ENCODE results near the gene MACROD2.

DNA sequence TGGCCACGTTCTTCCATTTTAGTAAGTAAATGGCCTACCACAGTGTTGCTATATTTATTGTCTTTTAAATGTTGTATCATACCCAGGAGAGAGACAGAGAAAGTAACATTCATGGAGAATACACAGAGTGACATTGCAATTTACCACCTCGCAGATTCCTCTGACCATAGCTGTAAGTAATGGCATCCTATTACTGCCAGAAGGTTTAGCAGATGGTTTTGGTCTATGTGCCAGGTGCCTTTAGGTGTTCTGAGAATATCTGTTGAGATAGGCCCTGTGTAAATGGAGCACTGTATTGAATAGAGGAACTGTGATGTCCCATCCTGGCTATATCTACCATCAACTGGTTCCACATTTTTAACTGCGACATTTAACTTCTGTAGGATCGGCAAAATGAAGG is 2018.3 kb downstream of the MACROD2 start:
- no peak for TF ChIP-seq POLR2A (IDR thresholded peaks at IDR 0.05)
- TF ChIP-seq, protein P1, sequence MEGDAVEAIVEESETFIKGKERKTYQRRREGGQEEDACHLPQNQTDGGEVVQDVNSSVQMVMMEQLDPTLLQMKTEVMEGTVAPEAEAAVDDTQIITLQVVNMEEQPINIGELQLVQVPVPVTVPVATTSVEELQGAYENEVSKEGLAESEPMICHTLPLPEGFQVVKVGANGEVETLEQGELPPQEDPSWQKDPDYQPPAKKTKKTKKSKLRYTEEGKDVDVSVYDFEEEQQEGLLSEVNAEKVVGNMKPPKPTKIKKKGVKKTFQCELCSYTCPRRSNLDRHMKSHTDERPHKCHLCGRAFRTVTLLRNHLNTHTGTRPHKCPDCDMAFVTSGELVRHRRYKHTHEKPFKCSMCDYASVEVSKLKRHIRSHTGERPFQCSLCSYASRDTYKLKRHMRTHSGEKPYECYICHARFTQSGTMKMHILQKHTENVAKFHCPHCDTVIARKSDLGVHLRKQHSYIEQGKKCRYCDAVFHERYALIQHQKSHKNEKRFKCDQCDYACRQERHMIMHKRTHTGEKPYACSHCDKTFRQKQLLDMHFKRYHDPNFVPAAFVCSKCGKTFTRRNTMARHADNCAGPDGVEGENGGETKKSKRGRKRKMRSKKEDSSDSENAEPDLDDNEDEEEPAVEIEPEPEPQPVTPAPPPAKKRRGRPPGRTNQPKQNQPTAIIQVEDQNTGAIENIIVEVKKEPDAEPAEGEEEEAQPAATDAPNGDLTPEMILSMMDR (IDR thresholded peaks at IDR 0.05): no peak
